HG02759 (cell line): ENCODE data around the gene KIF1B.
"Not testable (repeated sequence)": the region's sequence is repeated elsewhere in the genome, so short reads cannot be mapped to it uniquely, and the experiment has no call there.

Experiments
- ATAC-seq: cut with Tn5 transposase; IDR thresholded peaks from one replicate; pipeline ENCODE4 v1.9.1; 2021; ENCODE audit warnings: mild to moderate bottlenecking, moderate library complexity; ENCODE audit not compliant: unreplicated experiment

KIF1B gene

DNA sequence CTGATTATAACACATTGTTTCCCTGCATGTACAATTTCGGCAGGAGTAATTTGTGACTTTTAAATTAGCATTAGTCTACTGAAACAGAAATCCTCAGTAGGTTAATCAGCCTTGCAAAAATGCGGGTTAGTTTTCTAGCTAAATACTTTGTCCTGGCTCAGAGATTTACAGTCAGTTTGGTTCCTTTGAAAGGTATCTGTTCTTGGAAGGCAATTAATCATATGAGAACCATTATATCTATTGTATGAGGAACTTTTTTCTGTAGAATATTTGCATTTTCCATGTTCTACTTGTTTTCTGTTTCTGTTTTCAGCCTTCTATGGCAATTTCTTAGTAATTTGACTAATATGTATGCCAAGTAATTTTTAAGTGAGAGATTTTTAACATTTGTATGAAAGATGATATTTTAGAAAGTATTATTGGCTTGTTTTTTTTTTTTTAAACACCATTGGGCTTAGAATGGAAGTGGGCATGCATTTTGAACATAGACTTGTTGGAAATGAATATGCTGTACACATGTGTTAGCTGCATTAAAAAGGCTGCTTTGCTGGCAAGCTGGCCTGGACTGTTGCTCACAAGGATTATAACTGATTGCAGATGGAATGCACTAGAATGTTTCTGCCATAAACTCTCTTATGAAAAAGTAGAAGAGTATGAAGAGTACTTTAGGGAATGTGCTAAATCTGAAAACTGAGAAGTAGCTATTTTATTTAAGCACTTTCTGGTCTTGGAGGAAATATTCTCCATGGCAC is 26.2 kb downstream of the KIF1B start:
- ATAC-seq, result no peak

GRCh38 chr1:10237157-10237539 is 26.8 kb downstream of the KIF1B start:
- no peak for ATAC-seq

- ATAC-seq, result no peak
Observed at GRCh38 chr1:10242135-10242534, 31.8 kb downstream of the KIF1B start.

DNA sequence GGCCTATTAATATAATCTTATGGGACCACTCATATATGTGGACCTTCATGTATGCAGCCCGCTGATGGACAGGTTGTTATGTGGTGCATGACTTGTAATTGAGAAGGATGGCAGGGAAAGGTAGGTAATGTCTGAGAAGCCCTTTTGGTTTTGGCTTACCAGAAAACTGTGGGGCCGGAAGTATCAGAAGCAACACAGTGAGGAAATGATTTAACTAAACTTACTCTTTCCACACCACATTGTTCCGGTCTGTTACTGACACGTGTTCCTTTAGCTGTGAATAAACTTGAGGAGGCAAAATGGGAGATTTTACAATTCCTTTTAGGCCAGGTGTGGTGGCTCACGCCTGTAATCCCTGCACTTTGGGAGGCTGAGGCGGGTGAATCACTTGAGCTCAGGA is 32.4 kb downstream of the KIF1B start:
- ATAC-seq, result no peak

- ATAC-seq, result no peak
Observed at GRCh38 chr1:10245674-10246073, 35.3 kb downstream of the KIF1B start.

GRCh38 chr1:10249808-10250457 is 39.6 kb downstream of the KIF1B start:
- no peak for ATAC-seq

GRCh38 chr1:10250663-10251062 is 40.3 kb downstream of the KIF1B start:
- no peak for ATAC-seq

DNA sequence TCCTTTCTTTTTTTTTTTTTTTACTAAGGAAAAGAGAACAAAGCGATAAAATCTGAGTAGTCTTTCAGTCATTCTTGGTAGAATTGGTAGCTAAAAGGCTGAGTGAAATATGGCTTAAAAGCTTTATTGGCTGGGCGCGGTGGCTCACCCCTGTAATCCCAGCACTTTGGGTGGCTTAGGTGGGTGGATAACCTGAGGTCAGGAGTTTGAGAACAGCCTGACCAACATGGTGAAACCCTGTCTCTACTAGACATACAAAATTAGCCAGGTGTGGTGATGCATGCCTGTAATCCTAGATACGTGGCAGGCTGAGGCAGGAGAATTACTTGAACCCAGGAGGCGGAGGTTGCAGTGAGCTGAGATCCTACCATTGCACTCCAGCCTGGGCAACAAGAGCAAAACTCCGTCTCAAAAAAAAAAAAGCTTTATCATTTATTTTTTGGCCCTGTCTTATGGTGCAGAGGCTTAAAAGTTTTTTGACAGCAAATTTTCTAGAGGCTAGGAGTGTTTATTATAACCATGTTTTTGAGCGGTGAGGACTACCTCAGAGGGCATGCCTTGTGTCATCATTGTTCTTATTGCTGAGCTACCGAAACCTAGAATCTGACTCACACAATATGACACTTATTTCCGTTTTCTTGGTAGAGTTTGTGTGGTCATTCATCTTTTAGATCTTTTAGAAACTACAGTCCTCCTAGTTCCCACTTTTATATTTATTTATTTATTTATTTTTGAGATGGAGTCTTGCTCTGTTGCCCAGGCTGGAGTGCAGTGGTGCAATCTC is 41.1 kb downstream of the KIF1B start:
- ATAC-seq, result not testable (repeated sequence)

- no peak for ATAC-seq
Observed at GRCh38 chr1:10252508-10252907, 42.1 kb downstream of the KIF1B start.

GRCh38 chr1:10253149-10253548 is 42.8 kb downstream of the KIF1B start:
- ATAC-seq, result no peak

DNA sequence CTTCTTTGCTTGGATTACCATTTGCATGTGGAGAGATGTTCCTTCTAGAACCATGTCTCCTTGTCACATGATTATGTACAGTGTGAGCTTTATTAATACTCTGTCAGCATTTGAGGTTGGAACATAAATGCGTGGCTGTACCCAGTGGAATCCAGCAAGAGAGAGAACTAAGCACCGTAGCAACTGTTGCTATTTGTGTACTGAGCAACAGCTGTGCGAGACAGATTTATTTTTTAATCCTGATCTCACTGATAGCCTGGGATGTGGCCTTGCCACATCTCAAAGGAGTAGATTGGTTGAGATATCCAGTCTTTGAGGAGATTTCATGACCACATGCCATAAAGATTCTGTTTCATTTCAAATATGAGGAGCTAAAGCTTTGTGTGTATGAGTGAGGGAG is 43.4 kb downstream of the KIF1B start:
- ATAC-seq, result no peak

DNA sequence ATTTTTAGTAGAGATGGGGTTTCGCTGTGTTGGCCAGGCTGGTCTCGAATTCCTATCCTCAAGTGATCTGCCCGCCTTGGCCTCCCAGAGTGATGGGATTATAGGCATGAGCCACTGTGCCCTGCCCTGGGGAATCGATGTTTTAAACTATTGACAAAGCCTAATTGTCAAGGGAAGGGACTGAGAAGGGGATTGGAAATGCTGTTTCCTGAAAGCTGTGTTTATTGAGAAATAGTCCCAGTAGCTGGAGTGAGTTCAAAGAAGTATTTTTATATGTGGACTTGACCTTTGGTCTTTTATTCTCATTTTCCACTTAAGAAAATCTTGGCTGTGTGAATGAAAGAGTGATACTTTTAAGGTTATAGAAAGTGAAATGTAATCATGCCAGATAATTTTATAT is 47.5 kb downstream of the KIF1B start:
- no peak for ATAC-seq

- ATAC-seq, result not testable (repeated sequence)
Observed at GRCh38 chr1:10259547-10259946, 49.2 kb downstream of the KIF1B start.

DNA sequence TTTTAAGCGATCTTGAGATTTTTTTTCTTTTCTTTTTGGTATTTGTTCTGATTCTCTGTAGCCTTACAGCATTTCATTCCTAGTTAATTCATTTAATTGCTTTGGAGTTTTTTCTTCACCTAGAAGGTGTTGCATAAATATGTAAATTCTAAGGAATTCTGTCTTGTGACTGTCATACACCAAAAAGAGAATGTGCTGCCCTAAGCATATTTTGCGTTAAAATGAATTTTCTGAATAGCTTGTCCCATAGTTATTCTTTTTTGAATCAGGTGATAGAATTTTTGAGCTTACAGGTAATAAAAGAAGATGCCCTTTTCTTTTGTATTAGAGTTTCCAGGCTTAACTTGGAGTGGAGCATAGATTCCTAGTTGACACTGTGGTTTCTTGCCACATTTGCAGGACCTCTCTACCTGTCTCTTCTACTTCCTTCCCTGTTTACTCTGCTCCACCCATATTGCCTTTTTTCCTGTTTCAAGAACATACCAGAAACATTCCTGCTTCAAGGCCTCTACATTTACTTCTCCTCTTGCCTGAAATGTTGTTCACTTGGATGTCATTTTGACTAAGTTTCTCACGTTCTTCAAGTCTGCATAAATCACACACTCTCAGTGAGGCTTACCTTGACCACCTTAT is 53.2 kb downstream of the KIF1B start:
- no peak for ATAC-seq

DNA sequence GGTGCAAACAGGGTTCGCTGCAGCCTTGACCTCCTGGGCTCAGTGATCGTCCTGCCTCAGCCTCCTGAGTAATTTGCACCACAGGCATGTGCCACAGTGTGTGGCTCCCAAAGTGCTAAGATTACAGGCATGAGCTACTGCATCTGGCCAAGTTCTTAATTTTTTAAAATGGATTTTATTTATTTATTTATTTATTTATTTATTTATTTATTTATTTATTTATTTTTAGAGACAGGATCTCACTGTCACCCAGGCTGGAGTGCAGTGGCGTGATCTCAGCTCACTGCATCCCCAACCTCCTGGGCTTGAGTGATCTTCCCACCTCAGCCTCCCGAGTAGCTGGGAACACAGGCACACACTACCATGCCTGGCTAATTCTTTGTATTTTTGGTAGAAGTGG is 54.7 kb downstream of the KIF1B start:
- no peak for ATAC-seq

- no peak for ATAC-seq
Observed at GRCh38 chr1:10265900-10266299, 55.5 kb downstream of the KIF1B start.

- ATAC-seq, result no peak
Observed at GRCh38 chr1:10267319-10267718, 56.9 kb downstream of the KIF1B start.

DNA sequence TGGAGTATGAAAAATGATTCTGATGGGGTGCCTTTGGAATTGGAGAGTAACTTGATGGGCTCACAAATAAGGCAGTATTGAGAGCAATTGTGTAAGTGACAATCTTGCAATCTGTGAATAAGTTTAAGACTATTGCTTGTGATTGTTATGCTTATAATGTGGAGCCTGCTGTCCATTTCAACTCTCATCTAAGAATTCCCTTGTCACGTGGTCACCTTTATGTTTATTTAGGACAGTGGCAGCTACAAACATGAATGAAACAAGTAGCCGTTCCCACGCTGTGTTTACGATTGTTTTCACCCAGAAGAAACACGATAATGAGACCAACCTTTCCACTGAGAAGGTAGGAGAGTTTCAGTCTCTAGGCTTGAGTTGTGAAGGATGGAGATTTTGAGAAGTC is 57.6 kb downstream of the KIF1B start:
- ATAC-seq, result no peak

DNA sequence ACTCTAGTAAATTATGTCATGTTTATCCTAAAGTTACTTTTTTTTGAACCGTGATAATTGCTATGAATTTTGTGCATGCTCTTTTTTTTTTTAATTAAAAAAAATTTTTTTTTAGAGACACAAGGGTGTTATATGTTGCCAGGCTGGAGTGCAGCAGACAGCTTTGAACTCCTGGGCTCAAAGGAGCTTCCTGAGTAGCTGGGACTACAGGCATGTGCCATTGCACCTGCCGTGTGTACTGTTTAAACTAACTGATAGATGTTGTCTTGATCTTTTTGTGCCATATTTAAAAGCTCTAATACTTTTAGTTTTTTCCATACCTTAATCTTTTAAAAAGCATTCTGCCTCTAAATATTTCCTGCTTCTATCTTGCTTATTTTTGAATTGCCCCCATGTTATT is 60.7 kb downstream of the KIF1B start:
- no peak for ATAC-seq

DNA sequence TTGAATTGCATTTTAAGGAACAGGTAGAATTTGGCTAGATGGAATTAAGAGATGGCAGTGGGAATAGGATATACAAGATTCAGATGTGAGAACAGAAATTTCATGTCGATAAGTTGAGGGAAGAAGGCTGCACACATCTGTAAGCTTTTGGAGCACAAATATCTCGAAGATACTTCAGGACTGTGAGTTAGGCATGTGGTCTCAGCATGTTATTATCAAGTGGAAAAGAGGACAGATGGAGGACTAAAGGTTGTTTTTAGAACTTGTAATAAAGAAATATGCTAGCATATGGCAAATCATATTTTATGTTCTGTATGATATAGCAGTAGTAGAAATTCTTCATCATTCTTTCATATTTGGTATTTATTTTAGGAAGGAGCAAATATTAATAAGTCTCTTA is 61.5 kb downstream of the KIF1B start:
- ATAC-seq, result no peak

DNA sequence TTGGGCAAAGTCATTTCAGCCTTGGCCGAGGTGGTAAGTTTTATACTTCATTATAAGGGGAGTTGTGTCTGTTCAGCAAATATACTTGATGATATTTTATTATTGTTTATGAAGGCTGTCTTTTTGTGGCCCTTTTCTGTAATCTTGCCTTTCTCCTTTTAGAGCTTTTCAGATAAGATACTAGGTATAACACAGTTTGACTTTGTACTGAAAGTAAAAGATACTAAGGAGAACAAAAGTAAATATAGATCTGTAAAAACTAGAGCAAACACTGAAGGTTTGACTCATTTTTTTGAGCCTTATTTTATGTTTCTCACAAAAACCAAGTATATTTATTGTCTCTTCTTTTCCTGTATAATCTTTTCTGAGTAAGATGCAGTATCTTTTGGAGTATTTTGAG is 61.9 kb downstream of the KIF1B start:
- no peak for ATAC-seq
